DMS114 treated with DMSO at 0.1 percent for 48 hours (cell line): ENCODE data around the gene RAI14.

Experiments
- DNase-seq: peaks from one replicate; lab custom pipeline; 2025; ENCODE audit not compliant: unreplicated experiment; lab: John Stamatoyannopoulos, UW

The RAI14 gene

DNA sequence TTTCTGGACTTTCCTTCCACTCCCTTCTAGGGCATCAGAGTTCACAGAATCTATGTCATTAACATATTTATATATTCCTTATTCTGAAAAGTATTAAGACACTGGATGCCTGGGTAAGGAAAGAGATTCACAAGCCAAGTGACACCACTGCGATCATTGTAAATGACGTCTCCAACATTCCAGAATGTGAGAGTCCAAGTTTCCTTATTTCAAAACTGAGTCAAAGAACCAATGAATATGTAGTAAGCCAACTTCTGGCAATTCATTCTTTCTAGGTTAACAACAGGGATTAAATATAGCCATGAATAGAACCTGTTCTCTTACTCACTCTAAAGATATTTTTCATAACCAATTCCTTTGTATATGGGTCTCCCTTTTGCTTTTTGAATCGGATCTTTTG lies 18.1 kb downstream of the RAI14 start:
- DNase-seq, result no peak

DNA sequence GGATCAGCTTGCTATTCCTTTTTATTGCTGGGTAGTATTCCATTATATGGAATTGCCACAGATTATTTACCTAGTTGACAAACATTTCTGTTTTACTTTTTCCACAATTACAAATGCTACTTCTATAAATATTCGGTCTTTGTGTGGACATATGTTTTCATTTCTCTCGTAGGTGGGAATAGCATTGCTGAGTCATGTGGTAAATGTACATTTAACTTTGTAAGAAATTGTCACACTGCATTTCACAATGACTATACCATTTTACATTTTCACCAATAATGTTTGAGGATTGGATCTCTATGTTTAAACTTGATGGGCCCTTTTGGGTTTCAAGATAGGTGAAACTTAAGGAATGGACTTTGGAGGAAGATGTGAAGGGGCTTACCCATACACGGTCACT lies 19.7 kb downstream of the RAI14 start:
- no peak for DNase-seq

DNA sequence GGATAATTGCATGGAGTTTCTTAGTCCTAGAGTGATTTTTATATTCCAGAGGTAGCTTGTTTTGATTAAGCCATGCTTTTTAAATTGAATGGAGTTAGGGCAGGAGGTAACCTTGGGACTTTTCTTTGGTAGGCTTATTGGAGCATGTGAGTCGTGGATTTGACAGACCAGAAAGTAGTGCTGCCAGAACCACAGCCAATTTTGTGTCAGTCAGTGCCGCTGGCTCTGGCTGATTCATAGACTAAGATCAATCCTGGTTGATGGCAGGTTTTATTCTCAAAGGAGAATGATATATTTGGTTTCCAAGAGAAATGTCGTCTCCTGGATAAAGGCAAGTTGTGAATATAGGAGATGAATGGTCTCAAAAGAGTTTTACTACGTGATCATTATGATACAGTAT lies 20.3 kb downstream of the RAI14 start:
- no peak for DNase-seq

DNA sequence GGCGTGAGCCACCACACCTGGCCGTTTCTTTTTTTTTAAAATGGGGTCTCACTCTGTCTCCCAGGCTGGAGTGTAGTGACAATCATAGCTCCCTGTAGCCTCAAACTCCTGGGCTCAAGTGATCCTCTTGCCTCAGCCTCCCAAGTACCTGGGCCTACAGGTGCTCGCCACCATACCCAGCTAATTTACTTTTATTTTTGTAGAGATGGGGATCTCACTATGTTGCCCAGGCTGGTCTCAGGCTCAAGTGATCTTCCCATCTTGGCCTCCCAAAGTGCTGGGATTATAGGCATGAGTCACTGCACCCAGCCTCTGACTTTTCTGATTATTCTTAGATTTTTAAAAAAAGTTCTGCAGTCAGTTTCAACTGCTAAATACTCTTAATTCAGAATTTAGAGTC lies 21.3 kb downstream of the RAI14 start:
- no peak for DNase-seq

DNA sequence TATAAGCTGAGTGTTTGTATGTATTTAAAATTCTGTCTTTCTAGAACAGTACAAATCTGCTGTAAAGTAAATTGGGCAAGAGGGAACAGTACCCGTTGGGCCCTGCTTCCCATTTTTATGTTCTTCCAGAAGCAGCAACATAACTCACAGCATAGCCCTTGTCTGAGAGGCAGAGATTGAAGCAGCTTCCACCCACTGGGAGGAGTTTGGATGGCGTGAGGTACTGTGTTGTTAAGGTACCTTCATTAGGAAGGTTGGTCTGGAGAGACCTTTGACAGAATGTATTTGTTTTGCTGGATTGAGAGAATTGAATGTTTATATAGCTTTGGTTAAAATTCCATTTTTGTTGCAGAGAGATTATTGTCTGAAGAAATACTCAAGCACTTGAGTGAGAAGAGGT lies 24.8 kb downstream of the RAI14 start:
- DNase-seq, result no peak

DNA sequence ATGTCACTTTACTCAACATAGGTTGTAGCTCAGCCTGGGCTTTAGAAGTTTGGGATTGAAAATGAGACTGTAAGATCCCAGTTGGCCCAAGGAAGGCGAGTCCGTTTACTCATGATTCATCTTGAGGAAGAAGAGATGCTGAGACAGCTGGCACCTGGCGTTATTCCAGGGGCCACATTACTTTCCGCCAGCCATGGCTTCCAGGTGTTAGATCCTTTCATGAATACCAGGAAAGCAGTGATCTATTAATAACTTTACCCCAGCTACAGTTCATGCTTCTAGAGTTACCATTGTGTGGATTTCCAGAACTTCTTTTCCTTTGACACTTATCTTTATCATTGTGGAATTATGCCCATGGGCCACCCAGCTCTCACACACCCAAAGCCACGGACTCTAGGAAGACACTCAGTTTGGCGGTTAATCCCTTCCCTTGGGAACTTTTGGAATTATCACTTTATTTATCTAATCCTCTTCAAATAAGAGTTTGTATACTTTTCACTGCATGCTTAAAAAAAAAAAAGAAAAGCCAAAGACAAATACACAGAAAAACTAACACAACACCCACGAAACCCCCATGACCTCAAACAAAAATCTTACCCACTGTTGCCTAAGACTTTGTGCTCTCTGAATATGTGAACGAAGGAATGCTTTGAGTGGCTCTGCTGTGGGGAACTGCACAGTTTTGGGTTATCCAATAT lies 26.9 kb downstream of the RAI14 start:
- no peak for DNase-seq

DNA sequence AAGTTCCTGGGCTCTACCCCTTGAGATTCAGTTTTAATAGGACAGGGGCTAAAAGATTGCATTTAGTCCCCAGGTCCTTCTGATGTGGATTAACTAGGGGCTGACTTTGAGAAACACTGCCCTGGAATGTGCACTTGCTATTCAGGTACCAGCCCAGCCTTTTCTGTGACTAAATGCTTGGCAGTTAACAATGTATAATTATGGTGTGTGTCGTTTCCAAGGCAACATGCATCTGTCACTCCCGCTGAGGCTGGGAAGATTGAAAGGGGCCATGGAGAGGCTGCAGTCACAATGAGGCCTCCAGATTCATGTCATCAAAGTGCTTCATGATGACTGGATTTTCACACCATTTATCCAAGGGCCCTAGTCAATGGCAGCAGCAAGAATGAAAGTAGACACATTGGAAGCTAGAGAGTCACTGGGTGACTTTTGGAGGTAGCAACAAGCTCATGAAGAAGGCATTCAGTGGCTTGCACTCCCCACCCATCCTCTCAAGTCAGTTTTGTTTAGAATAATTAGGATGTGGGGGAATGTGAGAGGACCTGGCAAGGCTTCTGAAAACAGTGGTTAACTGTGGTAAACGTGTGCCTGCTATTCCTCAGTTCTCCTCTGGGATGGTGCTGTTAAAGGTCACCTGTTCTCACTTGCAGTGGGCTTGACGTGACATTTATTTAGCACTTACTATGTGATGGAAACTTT lies 28.3 kb downstream of the RAI14 start:
- DNase-seq, result no peak

DNA sequence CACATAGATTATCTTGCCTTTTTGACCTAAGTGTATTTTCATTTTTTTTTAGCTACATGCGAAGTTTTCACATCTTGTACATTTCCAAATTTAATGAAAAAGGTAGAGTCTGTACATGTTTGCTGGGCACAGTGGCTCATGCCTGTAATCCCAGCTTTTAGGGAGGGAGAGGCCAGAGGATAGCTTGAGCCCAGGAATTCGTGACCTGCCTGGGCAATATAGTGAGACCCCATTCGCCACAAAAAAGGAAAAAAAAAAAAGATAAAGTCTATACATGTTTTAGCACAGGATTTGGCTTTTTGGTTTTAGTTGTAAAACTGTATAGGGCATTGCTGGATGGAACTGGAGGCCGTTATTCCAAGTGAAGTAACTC lies 28.8 kb downstream of the RAI14 start:
- no peak for DNase-seq

DNA sequence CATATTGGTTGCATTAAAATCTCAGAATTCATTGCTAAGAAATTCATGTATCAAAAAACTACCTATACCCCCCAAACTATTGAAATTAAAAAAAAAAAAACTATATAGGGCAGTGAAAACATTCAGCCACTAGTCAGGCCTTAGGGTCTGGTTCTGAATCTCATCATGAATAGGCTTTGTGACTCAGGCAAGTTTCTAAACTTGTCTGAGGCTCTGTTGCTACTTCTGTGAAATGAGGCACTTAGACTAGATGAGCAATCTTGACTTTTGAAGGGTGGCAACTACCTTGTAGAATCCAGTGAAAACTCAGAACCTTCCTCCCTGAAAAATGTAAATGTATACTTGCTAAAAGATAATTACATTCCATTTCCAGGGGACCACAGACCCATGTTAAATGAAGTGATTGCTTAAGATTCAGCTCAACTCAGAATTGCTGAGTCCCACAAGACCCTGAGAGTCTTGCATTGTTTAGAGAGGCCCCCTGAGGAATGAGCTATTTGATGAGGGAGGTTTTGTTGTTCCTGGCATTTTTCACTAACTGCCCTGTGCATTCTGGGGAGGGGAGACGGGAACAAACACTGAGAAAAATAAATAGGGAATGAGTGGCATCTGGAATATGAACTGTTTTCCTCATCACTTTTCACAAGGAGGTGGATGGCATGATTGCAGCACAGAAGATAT lies 29.5 kb downstream of the RAI14 start:
- DNase-seq, result no peak

DNA sequence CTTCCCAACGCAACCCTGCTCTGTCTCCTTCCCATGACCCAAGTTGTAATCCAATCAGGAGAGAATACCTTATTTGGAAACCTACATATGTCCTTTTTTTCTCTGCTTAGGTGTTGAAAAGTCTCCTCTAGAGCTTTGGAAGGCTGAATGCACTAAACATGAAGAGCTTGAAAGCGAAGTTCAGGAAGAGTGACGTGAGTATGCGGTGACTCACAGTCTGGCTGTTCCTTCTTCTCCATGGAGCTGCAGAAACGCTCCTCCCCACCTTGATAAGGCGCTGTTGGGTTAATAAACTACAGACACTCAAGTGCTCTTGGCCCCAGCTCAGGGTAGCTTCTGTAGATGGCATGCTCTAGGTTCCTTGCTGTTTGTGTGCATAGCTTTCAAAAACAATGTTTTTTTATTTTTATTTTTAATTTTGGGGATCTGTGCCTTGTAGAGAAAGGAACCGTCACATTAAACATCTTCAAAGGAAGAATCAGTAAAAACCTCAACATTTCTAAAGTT lies 30.7 kb downstream of the RAI14 start:
- DNase-seq, result no peak

DNA sequence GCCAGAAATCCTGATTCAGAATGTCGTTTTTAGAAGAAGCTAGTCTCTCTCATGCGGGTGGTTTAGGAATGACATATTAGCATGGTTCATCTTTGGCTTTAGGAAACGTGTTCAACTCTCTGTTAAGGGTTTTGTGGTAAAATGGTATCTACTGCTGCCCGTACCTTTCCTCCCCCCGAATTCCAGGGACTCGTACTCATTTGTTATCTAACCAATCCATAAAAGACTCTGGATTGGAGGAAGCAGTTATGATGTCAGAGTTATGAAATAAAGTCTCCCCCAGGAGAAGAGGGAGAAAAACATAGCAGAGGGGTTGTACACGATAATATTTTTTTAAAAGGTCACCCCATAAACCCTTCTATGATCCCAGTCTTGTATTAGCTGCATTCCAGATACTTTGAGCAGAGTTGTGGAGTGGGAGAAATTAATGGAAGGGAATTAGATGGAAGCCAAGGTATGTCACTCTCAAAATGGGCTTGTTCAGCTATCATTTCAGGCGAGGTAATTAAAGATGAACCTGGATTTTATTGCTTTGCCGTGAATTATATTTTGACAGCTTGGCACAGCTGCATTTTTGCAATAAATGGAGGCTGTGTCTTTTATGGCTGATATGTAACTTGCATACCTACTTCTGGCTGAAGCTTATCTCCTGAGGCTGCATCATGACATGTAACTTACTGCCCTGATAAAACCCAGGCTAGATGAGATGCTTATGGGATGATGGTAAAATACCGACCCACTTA lies 31.3 kb downstream of the RAI14 start:
- no peak for DNase-seq

DNA sequence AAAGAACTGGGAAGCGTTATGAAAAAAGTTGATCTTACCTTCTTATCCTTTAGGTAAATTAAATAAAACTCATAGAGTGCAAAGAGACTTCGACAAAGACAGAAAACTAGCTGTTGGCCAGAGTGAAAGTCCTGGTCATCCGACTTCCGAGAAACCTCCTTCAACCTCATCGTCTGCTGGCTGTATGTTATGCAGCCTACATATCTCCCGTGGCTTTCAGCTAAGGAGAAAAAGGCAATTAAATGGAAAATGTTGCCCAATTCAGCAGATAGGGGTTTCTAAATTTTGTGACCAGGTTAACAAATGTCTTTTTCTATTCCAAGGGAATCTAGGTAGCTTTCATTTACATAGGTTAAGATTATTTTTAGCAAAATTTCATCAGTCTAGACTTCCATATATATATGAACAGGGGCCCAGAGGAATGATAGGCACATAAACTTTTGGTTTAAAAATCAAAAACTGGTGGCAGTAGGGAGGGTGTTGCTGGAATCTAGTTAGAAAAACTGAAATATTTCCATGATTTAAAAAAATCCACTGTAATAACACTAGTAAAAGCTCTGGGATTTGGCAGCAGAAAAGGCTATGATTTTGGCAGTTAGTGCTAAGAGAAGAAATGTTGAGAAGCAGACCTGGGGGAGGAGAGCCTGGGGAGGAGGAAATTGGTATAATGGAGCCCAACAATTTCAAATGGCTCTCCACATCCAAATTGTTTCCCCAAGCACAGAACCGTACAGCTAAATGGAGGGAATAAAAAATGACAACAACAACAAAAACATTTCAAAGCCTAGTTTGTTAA lies 32.1 kb downstream of the RAI14 start:
- no peak for DNase-seq

DNA sequence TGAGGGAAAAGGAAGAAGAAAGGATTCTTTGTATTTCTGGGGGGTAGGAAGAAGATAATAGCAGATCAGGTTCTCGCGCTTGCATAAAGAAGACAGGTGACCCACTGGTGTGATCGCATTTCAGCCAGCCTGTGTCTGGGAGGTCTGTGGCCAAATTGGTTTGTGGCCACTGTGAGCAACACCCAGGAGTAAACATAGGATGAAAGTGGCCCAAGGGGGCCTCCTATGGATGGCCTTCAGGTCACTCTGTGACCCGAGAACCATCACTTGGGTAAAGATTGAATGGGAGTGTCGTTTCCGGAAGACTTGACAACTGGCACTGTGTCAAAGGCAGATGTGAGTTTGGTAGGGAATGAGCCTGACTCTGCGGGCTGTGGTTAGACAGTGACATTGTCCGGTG lies 34.2 kb downstream of the RAI14 start:
- no peak for DNase-seq

DNA sequence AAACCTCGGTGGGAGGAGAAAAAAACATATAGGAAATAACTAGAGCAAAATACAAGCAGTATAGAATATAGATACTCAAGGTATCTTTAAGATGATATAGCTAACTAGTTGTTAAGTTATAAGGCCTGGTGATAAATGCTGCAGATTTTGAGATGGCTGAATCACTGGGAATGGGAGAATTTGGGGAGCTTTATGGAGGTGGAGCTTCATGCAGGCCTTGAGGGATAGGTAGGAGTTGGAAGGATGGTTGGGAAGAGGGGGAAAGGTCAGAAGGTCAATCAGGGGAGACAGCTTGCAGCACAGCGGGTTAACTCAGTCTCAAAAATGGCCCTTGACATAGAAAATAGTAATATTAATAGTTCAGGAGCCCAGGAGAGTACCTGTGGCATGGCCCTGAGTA lies 34.8 kb downstream of the RAI14 start:
- no peak for DNase-seq

DNA sequence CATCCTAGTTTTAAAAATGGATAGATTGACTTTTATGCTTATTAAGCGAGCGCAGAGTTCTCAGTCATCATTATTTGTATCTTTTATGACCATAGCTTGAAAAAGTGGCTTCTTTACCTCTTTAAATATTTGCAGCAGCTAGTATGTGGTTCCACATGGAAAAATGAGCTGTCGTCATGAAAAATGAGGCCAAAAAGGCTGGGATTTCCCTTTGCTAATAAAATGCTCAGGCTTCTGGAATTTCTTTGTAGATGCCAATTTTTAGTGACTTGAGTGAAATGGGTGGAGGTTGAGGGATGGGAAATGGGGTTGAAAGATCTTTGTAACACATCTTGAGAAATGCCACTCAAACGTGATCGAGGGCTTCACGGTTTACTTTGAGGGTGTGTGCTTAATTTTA lies 35.2 kb downstream of the RAI14 start:
- no peak for DNase-seq

DNA sequence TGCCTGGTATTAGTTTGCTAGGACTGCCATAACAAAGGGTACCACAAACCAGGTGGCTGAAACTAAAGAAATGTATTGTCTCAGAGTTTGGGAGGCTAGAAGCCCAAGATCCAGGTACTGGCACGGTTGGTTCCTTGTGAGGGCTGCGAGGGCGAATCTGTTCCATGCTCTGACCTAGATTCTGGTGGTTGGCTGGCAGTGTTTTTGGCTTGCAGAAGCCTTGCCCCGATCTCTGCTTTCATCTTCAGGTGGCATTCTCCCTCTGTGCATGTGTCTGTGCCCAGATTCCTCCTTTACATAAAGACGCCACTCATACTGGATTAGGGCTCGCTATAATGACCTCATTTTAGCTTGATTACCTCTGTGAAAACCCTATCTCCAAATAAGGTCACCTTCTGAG lies 36.7 kb downstream of the RAI14 start:
- no peak for DNase-seq

DNA sequence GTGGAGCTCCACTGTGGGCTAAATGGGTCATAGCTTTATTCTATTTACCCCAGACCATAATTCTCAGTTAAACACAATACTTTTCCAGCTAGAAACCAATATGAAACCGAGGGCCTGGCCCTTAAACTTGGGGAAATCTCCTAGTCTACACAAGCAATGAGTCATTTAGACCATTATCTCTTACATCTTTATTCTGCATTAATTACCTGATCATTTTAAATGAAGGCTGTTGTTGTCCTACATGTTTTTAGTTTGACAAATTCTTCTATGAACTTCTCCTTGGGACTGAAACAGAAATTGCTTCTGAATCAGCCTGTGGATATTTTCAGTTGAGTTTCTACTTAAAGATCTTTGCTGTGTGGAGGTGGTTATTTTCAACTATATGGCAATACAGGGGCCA lies 37.9 kb downstream of the RAI14 start:
- no peak for DNase-seq

DNA sequence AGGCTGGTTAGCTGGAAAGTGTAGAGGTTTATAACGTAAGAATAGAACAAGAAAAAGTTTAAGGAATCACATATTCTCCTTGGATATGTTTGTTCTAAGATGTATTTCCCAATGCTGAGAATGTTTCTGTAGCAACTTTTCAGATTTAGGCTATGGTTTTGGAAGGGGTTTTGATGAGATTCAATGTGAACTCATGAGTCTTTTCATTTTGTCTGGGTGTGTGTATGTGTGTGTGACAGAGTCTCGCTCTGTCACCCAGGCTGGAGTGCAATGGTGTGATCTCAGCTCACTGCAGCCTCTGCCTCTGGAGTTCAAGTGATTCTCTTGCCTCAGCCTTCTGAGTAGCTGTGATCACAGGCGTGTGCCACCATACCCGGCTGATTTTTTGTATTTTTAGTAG lies 38.6 kb downstream of the RAI14 start:
- DNase-seq, result no peak

DNA sequence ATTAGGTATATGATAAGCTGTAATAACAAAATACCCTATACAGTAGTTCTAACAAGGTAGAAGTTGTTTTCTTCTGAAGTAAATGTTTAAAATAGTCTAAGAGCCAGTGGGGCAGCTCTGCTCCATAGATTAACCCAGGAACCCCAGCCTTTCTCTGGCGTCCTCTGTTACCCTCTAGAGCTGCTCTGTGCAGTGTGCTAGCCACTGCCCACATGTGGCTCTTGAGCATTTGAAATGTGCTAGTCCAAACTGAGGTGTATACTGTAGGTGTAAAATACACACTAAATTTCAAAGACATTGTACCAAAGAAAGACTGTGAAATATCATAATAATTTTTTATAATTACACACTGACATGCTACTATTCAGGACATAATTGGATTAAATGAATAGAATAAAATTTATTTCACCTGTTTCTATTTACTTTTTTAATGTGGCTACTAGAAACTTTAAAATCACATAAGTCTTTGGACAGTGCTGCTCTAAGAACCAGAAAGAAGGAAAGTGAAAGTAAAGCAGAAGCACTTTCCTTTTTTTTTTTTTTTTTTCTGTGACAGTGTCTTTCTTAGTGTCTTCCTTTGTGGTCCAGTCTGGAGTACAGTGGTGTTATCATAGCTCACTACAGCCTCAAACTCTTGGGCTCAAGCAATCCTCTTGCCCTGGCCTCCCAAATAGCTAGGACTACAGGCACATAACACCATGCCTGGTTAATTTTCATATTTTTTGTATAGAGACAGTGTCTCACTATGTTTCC lies 39.3 kb downstream of the RAI14 start:
- no peak for DNase-seq
